Tibial nerve (tissue), 3 donors: ENCODE results near the gene PATL1.

Experiments
- CTCF ChIP-seq, 5 experiments: fragments of 200-600 bp in 3 of 5; fragments of 450-650 bp in 2 of 5; sonication (generic) in 3 of 5; IDR thresholded peaks; one replicate each; pipeline ENCODE4 v1.5.1; 2016 to 2019; ENCODE audit warnings: antibody characterized with exemption in 5 of 5, mild to moderate bottlenecking in 3 of 5, moderate library complexity in 2 of 5
- POLR2A ChIP-seq, 2 donors: fragments of 450-650 bp; IDR thresholded peaks; one replicate each; pipeline ENCODE4 v1.6.1; 2017; ENCODE audit warnings: antibody characterized with exemption in 2 of 2, mild to moderate bottlenecking in 2 of 2, moderate library complexity in 2 of 2

- TF ChIP-seq POLR2A (IDR thresholded peaks at IDR 0.05) (no peak), CTCF (IDR thresholded peaks at IDR 0.05) (no peak)
Observed at GRCh38 chr11:59659981-59660380, 8.9 kb downstream of the PATL1 start.
